Measurements from ENCODE around the gene NALCN. TPM values are rescaled to one million over a fixed set of nuclear protein-coding genes. Genes with fewer than 3 reads are reported as not detected.

The NALCN gene
- total RNA-seq, 1 donor from 2014 or later: 1.1 TPM

DNA sequence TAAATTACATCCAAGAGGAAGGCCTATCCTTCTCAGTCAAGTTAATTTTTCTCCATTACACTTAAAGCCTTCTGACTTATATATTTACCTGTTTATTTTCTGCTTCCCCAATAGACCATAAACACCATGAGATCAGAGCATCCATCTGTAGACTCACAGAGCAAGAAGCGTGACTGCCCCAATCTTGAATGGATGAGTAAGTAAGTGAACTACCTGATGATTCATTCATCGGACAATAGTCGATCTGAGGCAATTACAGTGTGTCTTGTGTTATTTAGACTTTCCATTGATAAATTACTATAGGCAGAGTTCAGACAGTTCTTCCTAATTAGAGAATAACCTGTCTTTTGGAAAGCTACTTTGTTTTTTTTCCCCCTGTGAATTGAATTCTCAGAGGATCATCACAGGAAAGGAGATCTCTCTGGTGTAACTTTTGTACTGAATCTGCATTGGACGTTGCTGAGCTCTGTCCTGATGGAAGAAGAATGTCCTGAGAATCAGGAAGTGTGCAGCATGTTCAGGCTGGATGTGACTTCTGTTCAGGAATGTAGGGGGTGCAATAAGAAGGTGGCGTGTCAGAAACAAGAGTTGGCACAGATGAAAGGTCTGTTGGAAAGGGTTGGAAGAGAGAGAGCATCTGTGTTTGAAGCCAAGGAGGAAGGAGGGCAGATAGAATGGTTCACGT lies 367.0 kb downstream of the NALCN start:
- Histone ChIP-seq H2AFZ (ENCODE audit: low read depth, low read length) (peak overlapping the region; percentile 27), H4K20me1 (ENCODE audit: insufficient read depth, low read length) (no peaks in the 10 kb centered on the region), H3K9me3 (ENCODE audit: insufficient read depth, low read depth, low read length) (no peaks in the 10 kb centered on the region), H3K79me2 (ENCODE audit: insufficient read depth, low read length) (no peaks in the 10 kb centered on the region), H3K36me3 (ENCODE audit: insufficient read depth, low read length) (no peaks in the 10 kb centered on the region), H3K4me1 (ENCODE audit: insufficient read depth, low read length) (no peaks in the 10 kb centered on the region), H3K9ac (ENCODE audit: low read length) (no peak overlapping the region), H3K27me3 (ENCODE audit: insufficient read depth, low read length) (no peaks in the 10 kb centered on the region), H3K27ac (ENCODE audit: low read depth, low read length) (no peak overlapping the region), H3K4me2 (ENCODE audit: low read length) (peak overlapping the region; percentile 1), H3K4me3 (ENCODE audit: insufficient read depth, low read depth, low read length) (no peak overlapping the region)
- Mint-ChIP-seq H3K9me3 (ENCODE audit: unreplicated experiment) (peaks cover 2% of the 10 kb centered on the region), H3K4me1 (ENCODE audit: low read depth, unreplicated experiment) (no peaks in the 10 kb centered on the region), H3K27me3 (ENCODE audit: low read depth, unreplicated experiment) (no peaks in the 10 kb centered on the region), H3K4me3 (ENCODE audit: unreplicated experiment) (no peak overlapping the region), H3K36me3 (ENCODE audit: low read depth, unreplicated experiment) (no peaks in the 10 kb centered on the region), H3K27ac (ENCODE audit: unreplicated experiment) (no peak overlapping the region)
- FAIRE-seq (no peak), DNase-seq (ENCODE audit: low read depth) (peak; percentile 43)
- no peak for TF ChIP-seq EZH2 (IDR thresholded peaks at IDR 0.05; ENCODE audit: insufficient read depth, low read length)
- TF ChIP-seq, protein P1, sequence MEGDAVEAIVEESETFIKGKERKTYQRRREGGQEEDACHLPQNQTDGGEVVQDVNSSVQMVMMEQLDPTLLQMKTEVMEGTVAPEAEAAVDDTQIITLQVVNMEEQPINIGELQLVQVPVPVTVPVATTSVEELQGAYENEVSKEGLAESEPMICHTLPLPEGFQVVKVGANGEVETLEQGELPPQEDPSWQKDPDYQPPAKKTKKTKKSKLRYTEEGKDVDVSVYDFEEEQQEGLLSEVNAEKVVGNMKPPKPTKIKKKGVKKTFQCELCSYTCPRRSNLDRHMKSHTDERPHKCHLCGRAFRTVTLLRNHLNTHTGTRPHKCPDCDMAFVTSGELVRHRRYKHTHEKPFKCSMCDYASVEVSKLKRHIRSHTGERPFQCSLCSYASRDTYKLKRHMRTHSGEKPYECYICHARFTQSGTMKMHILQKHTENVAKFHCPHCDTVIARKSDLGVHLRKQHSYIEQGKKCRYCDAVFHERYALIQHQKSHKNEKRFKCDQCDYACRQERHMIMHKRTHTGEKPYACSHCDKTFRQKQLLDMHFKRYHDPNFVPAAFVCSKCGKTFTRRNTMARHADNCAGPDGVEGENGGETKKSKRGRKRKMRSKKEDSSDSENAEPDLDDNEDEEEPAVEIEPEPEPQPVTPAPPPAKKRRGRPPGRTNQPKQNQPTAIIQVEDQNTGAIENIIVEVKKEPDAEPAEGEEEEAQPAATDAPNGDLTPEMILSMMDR (IDR thresholded peaks at IDR 0.05; ENCODE audit: insufficient read depth, low read depth, low read length): no peak

DNA sequence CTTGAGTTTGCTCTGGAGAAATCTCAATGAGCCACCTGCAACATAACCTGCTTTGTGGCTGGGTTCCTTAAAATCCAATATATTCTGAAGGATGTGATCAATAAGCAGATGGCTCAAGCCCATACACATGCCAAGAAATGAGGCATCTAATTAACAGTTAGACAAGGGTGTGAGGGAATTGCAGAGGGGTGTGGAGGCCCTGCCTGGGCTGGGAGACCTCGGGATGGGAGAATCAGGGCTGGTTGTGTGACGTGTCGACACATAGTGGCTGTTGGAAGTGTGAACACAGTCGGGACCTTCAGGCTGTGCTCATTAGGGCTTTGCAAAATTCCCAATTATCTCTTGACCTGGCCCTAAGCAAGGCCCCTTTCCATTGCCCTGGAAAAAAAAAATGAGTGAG lies 379.8 kb downstream of the NALCN start:
- Mint-ChIP-seq H3K27me3 (ENCODE audit: low read depth, unreplicated experiment) (peaks cover 2% of the 10 kb centered on the region), H3K9me3 (ENCODE audit: unreplicated experiment) (peaks cover 14% of the 10 kb centered on the region), H3K4me3 (ENCODE audit: unreplicated experiment) (no peak overlapping the region), H3K4me1 (ENCODE audit: low read depth, unreplicated experiment) (no peaks in the 10 kb centered on the region), H3K36me3 (ENCODE audit: low read depth, unreplicated experiment) (no peaks in the 10 kb centered on the region), H3K27ac (ENCODE audit: unreplicated experiment) (no peak overlapping the region)
- H3K4me3 ChIP-seq (ENCODE audit: insufficient read depth, low read depth, low read length): no peak overlapping the region
- no peak overlapping the region for H3K27ac ChIP-seq (ENCODE audit: low read depth, low read length)
- H3K9me3 ChIP-seq (ENCODE audit: insufficient read depth, low read depth, low read length): no peaks in the 10 kb centered on the region
- TF ChIP-seq, protein P1 (IDR thresholded peaks at IDR 0.05; ENCODE audit: insufficient read depth, low read depth, low read length): no peak
- TF ChIP-seq EZH2 (IDR thresholded peaks at IDR 0.05; ENCODE audit: insufficient read depth, low read length): no peak
- DNase-seq (ENCODE audit: low read depth): no peak
- no peak overlapping the region for H2AFZ ChIP-seq (ENCODE audit: low read depth, low read length)
- FAIRE-seq: no peak
- no peaks in the 10 kb centered on the region for H3K36me3 ChIP-seq (ENCODE audit: insufficient read depth, low read length)
- no peak overlapping the region for H3K9ac ChIP-seq (ENCODE audit: low read length)
- no peak overlapping the region for H3K4me2 ChIP-seq (ENCODE audit: low read length)
- no peaks in the 10 kb centered on the region for H3K4me1 ChIP-seq (ENCODE audit: insufficient read depth, low read length)
- H3K79me2 ChIP-seq (ENCODE audit: insufficient read depth, low read length): no peaks in the 10 kb centered on the region
- no peaks in the 10 kb centered on the region for H4K20me1 ChIP-seq (ENCODE audit: insufficient read depth, low read length)
- H3K27me3 ChIP-seq (ENCODE audit: insufficient read depth, low read length): no peaks in the 10 kb centered on the region

DNA sequence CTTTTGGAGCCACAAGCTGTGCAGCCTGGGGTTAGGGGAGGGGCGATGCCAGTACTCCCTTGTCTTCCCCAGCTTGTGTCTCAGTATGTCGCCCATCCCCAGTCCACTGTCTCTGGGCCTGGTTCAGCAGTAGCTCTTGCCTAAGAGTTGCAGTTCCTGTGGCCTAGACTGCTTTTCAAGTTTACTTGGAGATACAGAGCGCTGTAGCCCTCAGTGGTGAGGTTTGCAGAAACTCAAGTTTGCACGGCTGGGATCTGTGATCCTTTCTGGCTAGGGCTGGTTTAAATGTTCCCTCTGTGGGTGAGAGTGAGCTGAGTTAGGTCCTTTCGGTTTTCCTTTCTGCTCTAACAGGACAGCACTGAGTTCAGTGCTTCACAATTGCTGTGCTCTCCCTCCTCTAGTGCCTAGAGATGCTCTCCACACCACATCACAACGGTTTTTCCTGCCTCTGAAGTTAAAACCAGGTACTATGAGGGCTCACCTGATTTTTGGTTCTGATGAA lies 381.1 kb downstream of the NALCN start:
- TF ChIP-seq EZH2 (IDR thresholded peaks at IDR 0.05; ENCODE audit: insufficient read depth, low read length): no peak
- TF ChIP-seq, protein P1 (IDR thresholded peaks at IDR 0.05; ENCODE audit: insufficient read depth, low read depth, low read length): no peak
- Histone ChIP-seq H3K79me2 (ENCODE audit: insufficient read depth, low read length) (no peaks in the 10 kb centered on the region), H2AFZ (ENCODE audit: low read depth, low read length) (no peak overlapping the region), H3K9ac (ENCODE audit: low read length) (no peak overlapping the region), H3K9me3 (ENCODE audit: insufficient read depth, low read depth, low read length) (no peaks in the 10 kb centered on the region), H3K27me3 (ENCODE audit: insufficient read depth, low read length) (no peaks in the 10 kb centered on the region), H3K4me3 (ENCODE audit: insufficient read depth, low read depth, low read length) (no peak overlapping the region), H3K4me1 (ENCODE audit: insufficient read depth, low read length) (no peaks in the 10 kb centered on the region), H3K27ac (ENCODE audit: low read depth, low read length) (no peak overlapping the region), H3K4me2 (ENCODE audit: low read length) (no peak overlapping the region), H3K36me3 (ENCODE audit: insufficient read depth, low read length) (no peaks in the 10 kb centered on the region), H4K20me1 (ENCODE audit: insufficient read depth, low read length) (no peaks in the 10 kb centered on the region)
- H3K27me3 Mint-ChIP-seq (ENCODE audit: low read depth, unreplicated experiment): peaks cover 2% of the 10 kb centered on the region
- no peaks in the 10 kb centered on the region for H3K4me1 Mint-ChIP-seq (ENCODE audit: low read depth, unreplicated experiment)
- no peak overlapping the region for H3K27ac Mint-ChIP-seq (ENCODE audit: unreplicated experiment)
- DNase-seq (ENCODE audit: low read depth) (no peak), FAIRE-seq (no peak)
- H3K4me3 Mint-ChIP-seq (ENCODE audit: unreplicated experiment): no peak overlapping the region
- peaks cover 6% of the 10 kb centered on the region for H3K9me3 Mint-ChIP-seq (ENCODE audit: unreplicated experiment)
- H3K36me3 Mint-ChIP-seq (ENCODE audit: low read depth, unreplicated experiment): no peaks in the 10 kb centered on the region

All from astrocyte (in vitro differentiated cells and primary cell).